K562 (cell line): ENCODE data around the gene PPAT. TPM values are rescaled to one million over a fixed set of nuclear protein-coding genes. Genes with fewer than 3 reads are reported as not detected.

Experiments used
- ARHGAP35 ChIP-seq: fragments of 450-650 bp; IDR thresholded peaks from 2 replicates; pipeline ENCODE4 v1.6.1; 2018; ENCODE audit not compliant: partially characterized antibody
- CHCHD3 ChIP-seq: fragments of 250-450 bp; sonication (Bioruptor Pico); IDR thresholded peaks from 2 replicates; pipeline ENCODE4 v2.1.2; 2022; ENCODE audit warnings: mild to moderate bottlenecking
- CREB1 ChIP-seq, 2 experiments: sonication (generic) in 1 of 2; formaldehyde crosslinking in 1 of 2; IDR thresholded peaks; 2 replicates each; pipeline versions ENCODE4 v1.6.1 to v1.8.0; 2012 to 2022; ENCODE audit warnings: inconsistent platforms in 1 of 2, mild to moderate bottlenecking in 1 of 2, missing genetic modification reagents in 1 of 2, moderate library complexity in 1 of 2
- CSDE1 ChIP-seq, 2 experiments: fragments of 450-650 bp; IDR thresholded peaks; 2 replicates each; pipeline ENCODE4 v1.6.1; 2016; ENCODE audit warnings: mild to moderate bottlenecking in 1 of 2
- CXXC5 ChIP-seq: fragments of 250-450 bp; sonication (Bioruptor Pico); IDR thresholded peaks from 2 replicates; pipeline ENCODE4 v1.8.0; 2022; ENCODE audit warnings: inconsistent platforms, mild to moderate bottlenecking, moderate library complexity
- E2F3 ChIP-seq: fragments of 250-450 bp; sonication (Bioruptor Pico); IDR thresholded peaks from 2 replicates; pipeline ENCODE4 v1.4.0; 2020; ENCODE audit warnings: mild to moderate bottlenecking
- EP300 ChIP-seq: IDR thresholded peaks from 2 replicates; pipeline ENCODE4 v1.6.1; 2012; ENCODE audit warnings: low read length, improper control_type of control experiment
- IRF2 ChIP-seq: sonication (generic); formaldehyde crosslinking; IDR thresholded peaks from 2 replicates; pipeline ENCODE4 v1.8.1; 2022; ENCODE audit warnings: mild to moderate bottlenecking, missing genetic modification reagents
- KDM5B ChIP-seq: fragments of 200-600 bp; sonication (generic); IDR thresholded peaks from 2 replicates; pipeline ENCODE4 v1.6.1; 2012; ENCODE audit warnings: low read depth, mild to moderate bottlenecking, moderate library complexity, low read length, control low read depth, inconsistent platforms; ENCODE audit not compliant: insufficient replicate concordance
- NCOA4 ChIP-seq: fragments of 450-650 bp; IDR thresholded peaks from 2 replicates; pipeline ENCODE4 v1.6.1; 2018; ENCODE audit warnings: mild to moderate bottlenecking; ENCODE audit not compliant: partially characterized antibody
- NEUROD1 ChIP-seq: fragments of 150-350 bp; IDR thresholded peaks from 2 replicates; pipeline ENCODE4 v1.6.1; 2014; ENCODE audit warnings: borderline replicate concordance, low read length, low read depth; ENCODE audit not compliant: partially characterized antibody
- NFIX ChIP-seq: fragments of 250-450 bp; sonication (Bioruptor Pico); IDR thresholded peaks from 2 replicates; pipeline ENCODE4 v1.4.0; 2020; ENCODE audit warnings: low read depth, mild to moderate bottlenecking, moderate library complexity
- NFRKB ChIP-seq: fragments of 450-650 bp; IDR thresholded peaks from 2 replicates; pipeline ENCODE4 v1.6.1; 2016; ENCODE audit warnings: low read depth
- PHB2 ChIP-seq: fragments of 450-650 bp; IDR thresholded peaks from 2 replicates; pipeline ENCODE4 v1.6.1; 2017; ENCODE audit warnings: low read depth
- STAT6 ChIP-seq: sonication (generic); formaldehyde crosslinking; IDR thresholded peaks from 2 replicates; pipeline ENCODE4 v1.8.1; 2023; ENCODE audit warnings: mild to moderate bottlenecking, missing genetic modification reagents
- ZBED1 ChIP-seq: IDR thresholded peaks from 2 replicates; pipeline ENCODE4 v1.6.1; 2014
- ZNF134 ChIP-seq: fragments of 250-450 bp; sonication (Bioruptor Pico); conservative IDR thresholded peaks from 2 replicates; pipeline ENCODE4 v1.4.0; 2020
- ZNF140 ChIP-seq: fragments of 250-450 bp; sonication (Bioruptor Pico); IDR thresholded peaks from 2 replicates; pipeline ENCODE4 v1.8.0; 2021; ENCODE audit warnings: moderate library complexity, mild to moderate bottlenecking, inconsistent platforms
- ZNF57 ChIP-seq: fragments of 450-650 bp; formaldehyde crosslinking; IDR thresholded peaks from 2 replicates; pipeline ENCODE4 v1.4.0; 2020; ENCODE audit warnings: mild to moderate bottlenecking, moderate library complexity
- ZNF584 ChIP-seq: fragments of 200-800 bp; sonication (Bioruptor generic); IDR thresholded peaks from 2 replicates; pipeline ENCODE4 v1.6.1; 2016; ENCODE audit warnings: low read depth, mild to moderate bottlenecking, missing genetic modification characterization, missing compliant biosample characterization
- ZNF707 ChIP-seq: fragments of 250-450 bp; sonication (Bioruptor Pico); conservative IDR thresholded peaks from 2 replicates; pipeline ENCODE4 v1.8.0; 2022; ENCODE audit warnings: inconsistent platforms, mild to moderate bottlenecking, moderate library complexity
- polyA plus RNA-seq, 8 experiments: library from polyadenylated mRNA; depleted of rRNA in 4 of 8; stranded (reverse) in 5 of 8; unstranded in 3 of 8; fragments of >200 nt; fragmentation: Nextera tagmentation in 2 of 8; fragmentation: Illumina TruSeq in 1 of 8; extraction: Ambion mirVana in 2 of 8; extraction: Trizol in 1 of 8; gene quantifications; 2 replicates each; pipeline versions ENCODE4 v1.2.1 to v1.2.3, GENCODE V29; 2011 to 2014; ENCODE audit warnings: inconsistent platforms in 1 of 8, missing spikeins in 1 of 8
- total RNA-seq, 7 experiments: library from RNA; depleted of rRNA in 6 of 7; stranded (reverse); fragments of >200 nt in 6 of 7; fragmentation: Illumina TruSeq in 2 of 7; extraction: Trizol in 2 of 7; gene quantifications; 2 replicates each; pipeline versions ENCODE4 v1.2.1 to v1.2.3, GENCODE V29; 2011 to 2021; ENCODE audit warnings: low replicate concordance in 1 of 7
- TF ChIP-seq, protein P1 (sequence below): fragments of 250-450 bp; sonication (Bioruptor Pico); IDR thresholded peaks from 2 replicates; pipeline ENCODE4 v1.5.0; 2021
- TF ChIP-seq, protein P2 (sequence below): fragments of 250-450 bp; sonication (Bioruptor Pico); IDR thresholded peaks from 2 replicates; pipeline ENCODE4 v1.6.1; 2021; ENCODE audit warnings: mild to moderate bottlenecking
- TF ChIP-seq, protein P3 (sequence below): fragments of 450-650 bp; IDR thresholded peaks from 2 replicates; pipeline ENCODE4 v1.6.1; 2016; ENCODE audit warnings: low read depth, mild to moderate bottlenecking, moderate library complexity

The PPAT gene
- total and polyA plus RNA-seq, 9 of the 15 experiments (the other 6 are each of a cell fraction or from before 2014, with no cell fraction given) = 36.2 to 75.8 (median 55.5) TPM

DNA sequence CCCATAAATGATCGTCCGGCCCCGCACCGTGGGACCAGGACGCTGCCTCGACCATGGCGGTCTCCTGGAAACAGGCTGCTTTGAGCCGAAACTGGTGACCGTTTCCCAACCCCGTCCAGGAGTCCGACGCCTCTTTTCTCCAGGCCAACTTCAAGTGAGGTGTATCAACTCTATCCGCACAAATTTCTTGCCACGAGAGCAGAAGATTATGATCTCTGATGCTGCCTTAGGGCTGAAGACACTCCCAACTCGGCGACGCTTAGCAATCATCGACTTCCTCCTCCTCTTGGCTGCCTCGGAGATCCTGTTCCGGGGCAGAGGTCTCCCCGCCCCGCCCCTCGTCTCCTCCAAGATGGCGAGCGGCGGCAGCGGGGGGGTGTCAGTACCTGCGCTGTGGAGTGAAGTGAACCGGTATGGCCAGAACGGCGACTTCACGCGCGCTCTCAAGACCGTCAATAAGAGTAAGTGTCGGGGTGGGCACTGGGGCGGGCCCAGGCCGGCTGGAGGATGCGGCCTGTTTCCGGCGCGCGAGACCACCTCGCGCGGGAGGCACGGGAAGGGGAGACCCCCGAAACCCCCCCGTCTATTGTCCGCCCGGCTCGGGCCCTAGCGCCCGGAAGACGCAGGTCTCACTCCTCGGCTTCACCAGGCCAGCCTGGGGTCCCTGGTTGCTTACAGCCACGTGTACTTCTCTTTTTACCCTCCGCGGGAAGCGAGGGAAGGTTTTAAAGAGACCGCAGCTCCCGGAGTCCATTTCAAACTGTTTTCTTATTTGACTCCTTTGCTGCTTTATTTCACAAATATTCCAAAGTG is 32.1 kb upstream of the PPAT start, which contains the start of gene SRP72 (continued):
- no peak for TF ChIP-seq ZNF134 (CRISPR knock-in tag)
- TF ChIP-seq, protein P1, sequence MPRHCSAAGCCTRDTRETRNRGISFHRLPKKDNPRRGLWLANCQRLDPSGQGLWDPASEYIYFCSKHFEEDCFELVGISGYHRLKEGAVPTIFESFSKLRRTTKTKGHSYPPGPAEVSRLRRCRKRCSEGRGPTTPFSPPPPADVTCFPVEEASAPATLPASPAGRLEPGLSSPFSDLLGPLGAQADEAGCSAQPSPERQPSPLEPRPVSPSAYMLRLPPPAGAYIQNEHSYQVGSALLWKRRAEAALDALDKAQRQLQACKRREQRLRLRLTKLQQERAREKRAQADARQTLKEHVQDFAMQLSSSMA (CRISPR knock-in tag) = no peak
- TF ChIP-seq ZNF140 (CRISPR knock-in tag) = no peak
- no peak for TF ChIP-seq NCOA4
- no peak for TF ChIP-seq ZBED1
- no peak for TF ChIP-seq PHB2
- TF ChIP-seq CHCHD3 (CRISPR knock-in tag) = no peak
- no peak for TF ChIP-seq ARHGAP35
- TF ChIP-seq, protein P2, sequence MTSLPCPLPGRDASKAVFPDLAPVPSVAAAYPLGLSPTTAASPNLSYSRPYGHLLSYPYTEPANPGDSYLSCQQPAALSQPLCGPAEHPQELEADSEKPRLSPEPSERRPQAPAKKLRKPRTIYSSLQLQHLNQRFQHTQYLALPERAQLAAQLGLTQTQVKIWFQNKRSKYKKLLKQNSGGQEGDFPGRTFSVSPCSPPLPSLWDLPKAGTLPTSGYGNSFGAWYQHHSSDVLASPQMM (CRISPR knock-in tag) = no peak
- no peak for TF ChIP-seq ZNF584 (CRISPR knock-in tag)
- 0 out of 2 replicates have a peak, but pooled peaks have one; percentile 62 for TF ChIP-seq STAT6 (CRISPR knock-in tag)
- peak; percentile 66 for TF ChIP-seq EP300
- peak; percentile 76; the same call in 1 of the 2 replicates for TF ChIP-seq NFRKB
- peak; percentile 19 for TF ChIP-seq NEUROD1
- TF ChIP-seq CREB1 (IDR thresholded peaks at IDR 0.05) = peak; percentile 75
- peak; percentile 72; the same call in 1 of the 2 replicates for TF ChIP-seq CREB1 (CRISPR knock-in tag; IDR thresholded peaks at IDR 0.05)
- peak; percentile 89 for TF ChIP-seq KDM5B
- TF ChIP-seq, protein P3, sequence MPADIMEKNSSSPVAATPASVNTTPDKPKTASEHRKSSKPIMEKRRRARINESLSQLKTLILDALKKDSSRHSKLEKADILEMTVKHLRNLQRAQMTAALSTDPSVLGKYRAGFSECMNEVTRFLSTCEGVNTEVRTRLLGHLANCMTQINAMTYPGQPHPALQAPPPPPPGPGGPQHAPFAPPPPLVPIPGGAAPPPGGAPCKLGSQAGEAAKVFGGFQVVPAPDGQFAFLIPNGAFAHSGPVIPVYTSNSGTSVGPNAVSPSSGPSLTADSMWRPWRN = no peak; the same call in 1 of the 2 replicates
- no peak for TF ChIP-seq ZNF707 (CRISPR knock-in tag)
- TF ChIP-seq ZNF57 (CRISPR knock-in tag) = no peak
- TF ChIP-seq CXXC5 (CRISPR knock-in tag) = peak; percentile 63
- no peak for TF ChIP-seq NFIX (CRISPR knock-in tag)
- TF ChIP-seq CSDE1 (IDR thresholded peaks at IDR 0.05) = peak in 1 of 2 experiments; percentile 54; a peak in 1 of 4 replicates
- TF ChIP-seq E2F3 (CRISPR knock-in tag) = no peak
- TF ChIP-seq IRF2 (CRISPR knock-in tag) = no peak
